ENCODE results near the gene RIC1. TPM values are rescaled to one million over a fixed set of nuclear protein-coding genes. Genes with fewer than 3 reads are reported as not detected.

RIC1 gene
- total and polyA plus RNA-seq, 2 of the 13 experiments (the other 11 are each of a cell fraction or from before 2014, with no cell fraction given): 18.2 to 19.0 TPM

GRCh38 chr9:5764130-5764868, 135.4 kb downstream of the RIC1 start:
- no peak for DNase-seq (ENCODE audit: low spot score)
- H3K27me3 ChIP-seq (ENCODE audit: control insufficient read depth in 1 of 2, insufficient read depth in 2 of 2, low read length in 2 of 2): no peaks in the 10 kb centered on the region
- no peak for ATAC-seq
- H3K4me2 ChIP-seq (ENCODE audit: low read depth, low read length): no peak overlapping the region
- POLR2A ChIA-PET: interaction anchor here (0.8 kb wide), 1 partner anchor 136 kb away, joined by 3 read pairs; no protein-coding TSS in a partner anchor
- H3K4me3 ChIP-seq (replicated peaks in 1 of 3; ENCODE audit: insufficient read depth in 1 of 3, low read depth in 2 of 3, low read length in 3 of 3): no peak overlapping the region
- CTCF ChIA-PET (ENCODE audit: low intra/inter-chr PET ratio, low total read pairs): no interaction called here
- no peak overlapping the region for H2AFZ ChIP-seq (ENCODE audit: low read length)
- peaks cover 7 to 40% of the 10 kb centered on the region in 2 experiments for H3K36me3 ChIP-seq (replicated peaks in 1 of 2; ENCODE audit: control insufficient read depth in 1 of 2, insufficient read depth in 2 of 2, low read length in 2 of 2)
- intact Hi-C loops (cut with micrococcal nuclease; ENCODE audit: unreplicated experiment): no loop called here
- H3K9me3 ChIP-seq (ENCODE audit: low read length): no peaks in the 10 kb centered on the region
- no TSS peak for BruUV-seq (replicated peaks)
- no peak for FAIRE-seq
- H3K27ac ChIP-seq (ENCODE audit: extremely low read length, insufficient read depth, low read length): no peak overlapping the region
- no peaks in the 10 kb centered on the region for H4K20me1 ChIP-seq (ENCODE audit: insufficient read depth, low read length)
- H3K79me2 ChIP-seq (ENCODE audit: insufficient read depth, low read length): no peaks in the 10 kb centered on the region
- H3K9ac ChIP-seq (ENCODE audit: insufficient read depth, low read depth, low read length): no peak overlapping the region
- in situ Hi-C loops (cut with HindIII; ENCODE audit: extremely low pct_ligation_motif_present, low pct_unique_long_range_greater_than_20kb): no loop called here
- TF ChIP-seq, protein P1, sequence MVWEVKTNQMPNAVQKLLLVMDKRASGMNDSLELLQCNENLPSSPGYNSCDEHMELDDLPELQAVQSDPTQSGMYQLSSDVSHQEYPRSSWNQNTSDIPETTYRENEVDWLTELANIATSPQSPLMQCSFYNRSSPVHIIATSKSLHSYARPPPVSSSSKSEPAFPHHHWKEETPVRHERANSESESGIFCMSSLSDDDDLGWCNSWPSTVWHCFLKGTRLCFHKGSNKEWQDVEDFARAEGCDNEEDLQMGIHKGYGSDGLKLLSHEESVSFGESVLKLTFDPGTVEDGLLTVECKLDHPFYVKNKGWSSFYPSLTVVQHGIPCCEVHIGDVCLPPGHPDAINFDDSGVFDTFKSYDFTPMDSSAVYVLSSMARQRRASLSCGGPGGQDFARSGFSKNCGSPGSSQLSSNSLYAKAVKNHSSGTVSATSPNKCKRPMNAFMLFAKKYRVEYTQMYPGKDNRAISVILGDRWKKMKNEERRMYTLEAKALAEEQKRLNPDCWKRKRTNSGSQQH (CRISPR knock-in tag; IDR thresholded peaks at IDR 0.05; ENCODE audit: low read depth): no peak
- TF ChIP-seq ZMYM4 (CRISPR knock-in tag; IDR thresholded peaks at IDR 0.05) (no peak), SUZ12 (IDR thresholded peaks at IDR 0.05; ENCODE audit: low read depth, low read length) (no peak), AFF4 (CRISPR knock-in tag; IDR thresholded peaks at IDR 0.05) (no peak), ZNF292 (CRISPR knock-in tag; IDR thresholded peaks at IDR 0.05; ENCODE audit: borderline replicate concordance, low read depth) (no peak), HDAC1 (CRISPR knock-in tag; IDR thresholded peaks at IDR 0.05) (no peak), KAT8 (CRISPR knock-in tag; IDR thresholded peaks at IDR 0.05) (no peak), RFXANK (CRISPR knock-in tag; IDR thresholded peaks at IDR 0.05) (no peak), STAG1 (CRISPR knock-in tag; IDR thresholded peaks at IDR 0.05) (no peak), ZNF18 (CRISPR knock-in tag; IDR thresholded peaks at IDR 0.05; ENCODE audit: insufficient replicate concordance) (no peak), KMT2A (CRISPR knock-in tag; IDR thresholded peaks at IDR 0.05) (no peak), ZNF124 (CRISPR knock-in tag; IDR thresholded peaks at IDR 0.05) (no peak), MXD4 (CRISPR knock-in tag; IDR thresholded peaks at IDR 0.05) (no peak), RBAK (CRISPR knock-in tag; IDR thresholded peaks at IDR 0.05) (no peak), NCOA1 (CRISPR knock-in tag; IDR thresholded peaks at IDR 0.05) (no peak), CC2D1A (CRISPR knock-in tag; IDR thresholded peaks at IDR 0.05) (no peak)
- TF ChIP-seq, protein P2, sequence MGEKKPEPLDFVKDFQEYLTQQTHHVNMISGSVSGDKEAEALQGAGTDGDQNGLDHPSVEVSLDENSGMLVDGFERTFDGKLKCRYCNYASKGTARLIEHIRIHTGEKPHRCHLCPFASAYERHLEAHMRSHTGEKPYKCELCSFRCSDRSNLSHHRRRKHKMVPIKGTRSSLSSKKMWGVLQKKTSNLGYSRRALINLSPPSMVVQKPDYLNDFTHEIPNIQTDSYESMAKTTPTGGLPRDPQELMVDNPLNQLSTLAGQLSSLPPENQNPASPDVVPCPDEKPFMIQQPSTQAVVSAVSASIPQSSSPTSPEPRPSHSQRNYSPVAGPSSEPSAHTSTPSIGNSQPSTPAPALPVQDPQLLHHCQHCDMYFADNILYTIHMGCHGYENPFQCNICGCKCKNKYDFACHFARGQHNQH (CRISPR knock-in tag; IDR thresholded peaks at IDR 0.05): no peak
- WGBS (ENCODE audit: low lambda C conversion rate): 100% methylated on average over 1 of the region's 1 CpG
- no peaks in the 10 kb centered on the region for H3K4me1 ChIP-seq (ENCODE audit: insufficient read depth, low read length)
